ENCODE data around the gene LBX1. TPM values are rescaled to one million over a fixed set of nuclear protein-coding genes. Genes with fewer than 3 reads are reported as not detected.

Gene LBX1
- total RNA-seq, 1 donor from 2014 or later = not detected

DNA sequence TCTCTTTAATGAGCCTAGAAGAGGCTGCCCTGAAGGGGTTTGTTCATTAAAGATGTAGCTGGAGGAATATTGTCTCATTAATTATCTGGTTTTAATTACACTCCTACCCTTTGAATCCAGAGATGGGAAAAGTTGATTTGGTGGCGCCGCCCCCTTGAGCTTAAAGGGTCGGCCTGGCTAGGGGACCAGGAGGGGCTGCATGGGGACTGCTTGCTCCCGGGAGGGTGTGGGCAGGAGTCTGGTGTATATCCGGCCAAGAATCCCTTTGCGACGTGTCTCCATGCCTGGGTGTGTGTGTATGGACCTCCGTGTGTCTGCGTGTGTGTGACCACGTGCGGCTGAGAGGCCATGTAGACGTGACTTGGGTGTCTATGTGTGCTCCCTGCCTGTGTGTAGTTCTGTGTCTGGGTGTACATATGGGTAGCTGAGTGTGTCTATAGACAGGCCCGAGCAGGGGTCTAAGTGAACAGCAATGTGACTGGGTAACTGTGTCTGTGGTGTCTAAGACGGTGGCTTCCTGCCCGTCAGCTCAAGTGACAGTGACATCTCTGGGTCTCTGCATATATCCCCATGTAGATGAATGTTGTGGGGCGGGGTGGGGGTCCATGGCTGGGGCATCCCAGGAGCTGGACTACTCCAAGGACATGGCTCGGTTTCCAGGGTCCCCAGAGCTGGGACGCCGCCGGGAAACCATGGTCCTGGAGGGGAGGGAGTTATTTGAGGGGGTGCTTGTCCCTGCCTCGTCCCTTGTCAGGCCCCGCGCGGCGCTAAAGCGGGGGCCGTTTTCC lies 10.7 kb downstream of the LBX1 start:
- Histone ChIP-seq H3K27ac (no peak overlapping the region), H3K9me3 (no peaks in the 10 kb centered on the region), H3K4me3 (no peak overlapping the region), H3K4me1 (peaks cover 64% of the 10 kb centered on the region), H3K36me3 (no peaks in the 10 kb centered on the region), H3K27me3 (peaks cover 42% of the 10 kb centered on the region)
- intact Hi-C loops (cut with DNase I) = loop anchor here (5.0 kb wide), 1 partner anchor 349 kb away; no protein-coding TSS in a partner anchor
- TF ChIP-seq, protein P1, sequence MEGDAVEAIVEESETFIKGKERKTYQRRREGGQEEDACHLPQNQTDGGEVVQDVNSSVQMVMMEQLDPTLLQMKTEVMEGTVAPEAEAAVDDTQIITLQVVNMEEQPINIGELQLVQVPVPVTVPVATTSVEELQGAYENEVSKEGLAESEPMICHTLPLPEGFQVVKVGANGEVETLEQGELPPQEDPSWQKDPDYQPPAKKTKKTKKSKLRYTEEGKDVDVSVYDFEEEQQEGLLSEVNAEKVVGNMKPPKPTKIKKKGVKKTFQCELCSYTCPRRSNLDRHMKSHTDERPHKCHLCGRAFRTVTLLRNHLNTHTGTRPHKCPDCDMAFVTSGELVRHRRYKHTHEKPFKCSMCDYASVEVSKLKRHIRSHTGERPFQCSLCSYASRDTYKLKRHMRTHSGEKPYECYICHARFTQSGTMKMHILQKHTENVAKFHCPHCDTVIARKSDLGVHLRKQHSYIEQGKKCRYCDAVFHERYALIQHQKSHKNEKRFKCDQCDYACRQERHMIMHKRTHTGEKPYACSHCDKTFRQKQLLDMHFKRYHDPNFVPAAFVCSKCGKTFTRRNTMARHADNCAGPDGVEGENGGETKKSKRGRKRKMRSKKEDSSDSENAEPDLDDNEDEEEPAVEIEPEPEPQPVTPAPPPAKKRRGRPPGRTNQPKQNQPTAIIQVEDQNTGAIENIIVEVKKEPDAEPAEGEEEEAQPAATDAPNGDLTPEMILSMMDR (IDR thresholded peaks at IDR 0.05) = no peak
- TF ChIP-seq POLR2A (IDR thresholded peaks at IDR 0.05) = no peak
- no peak for TF ChIP-seq POLR2AphosphoS5 (IDR thresholded peaks at IDR 0.05; ENCODE audit: insufficient read depth in 1 of 2, low read depth in 1 of 2)
- no peak for DNase-seq (ENCODE audit: extremely low spot score in 2 of 2)

- intact Hi-C loops (cut with DNase I) = loop anchor here (5.0 kb wide), 1 partner anchor 350 kb away; no protein-coding TSS in a partner anchor
- no peaks in the 10 kb centered on the region for H3K9me3 ChIP-seq
- TF ChIP-seq POLR2A (IDR thresholded peaks at IDR 0.05) = no peak
- no peak for TF ChIP-seq POLR2AphosphoS5 (IDR thresholded peaks at IDR 0.05; ENCODE audit: insufficient read depth in 1 of 2, low read depth in 1 of 2)
- TF ChIP-seq, protein P1 (IDR thresholded peaks at IDR 0.05) = no peak
- no peak overlapping the region for H3K27ac ChIP-seq
- DNase-seq (ENCODE audit: extremely low spot score in 2 of 2) = no peak
- H3K27me3 ChIP-seq = peaks cover 42% of the 10 kb centered on the region
- peaks cover 55% of the 10 kb centered on the region for H3K4me1 ChIP-seq
- peak overlapping the region in 1 of 2 donors; percentile 7 for H3K4me3 ChIP-seq
- H3K36me3 ChIP-seq = no peaks in the 10 kb centered on the region
Measured at GRCh38 chr10:101217450-101218281, 11.6 kb downstream of the LBX1 start.

GRCh38 chr10:101217044-101217425 lies 12.2 kb downstream of the LBX1 start:
- intact Hi-C loops (cut with DNase I) = loop anchor here (5.0 kb wide), 1 partner anchor 350 kb away; no protein-coding TSS in a partner anchor
- Histone ChIP-seq H3K4me1 (peaks cover 49% of the 10 kb centered on the region), H3K27ac (no peak overlapping the region), H3K9me3 (no peaks in the 10 kb centered on the region), H3K36me3 (no peaks in the 10 kb centered on the region), H3K4me3 (peak overlapping the region in 1 of 2 donors; percentile 7), H3K27me3 (peaks cover 42% of the 10 kb centered on the region)
- TF ChIP-seq POLR2AphosphoS5 (IDR thresholded peaks at IDR 0.05; ENCODE audit: insufficient read depth in 1 of 2, low read depth in 1 of 2) (no peak), POLR2A (IDR thresholded peaks at IDR 0.05) (no peak)
- TF ChIP-seq, protein P1 (IDR thresholded peaks at IDR 0.05) = no peak
- no peak for DNase-seq (ENCODE audit: extremely low spot score in 2 of 2)

GRCh38 chr10:101216207-101217043 lies 12.8 kb downstream of the LBX1 start:
- H3K27me3 ChIP-seq = peaks cover 42% of the 10 kb centered on the region
- no peaks in the 10 kb centered on the region for H3K9me3 ChIP-seq
- TF ChIP-seq POLR2A (IDR thresholded peaks at IDR 0.05) (no peak), POLR2AphosphoS5 (IDR thresholded peaks at IDR 0.05; ENCODE audit: insufficient read depth in 1 of 2, low read depth in 1 of 2) (no peak)
- TF ChIP-seq, protein P1 (IDR thresholded peaks at IDR 0.05) = no peak
- intact Hi-C loops (cut with DNase I) = loop anchor here (5.0 kb wide), 1 partner anchor 351 kb away; no protein-coding TSS in a partner anchor
- H3K4me3 ChIP-seq = no peak overlapping the region
- no peaks in the 10 kb centered on the region for H3K36me3 ChIP-seq
- H3K27ac ChIP-seq = no peak overlapping the region
- H3K4me1 ChIP-seq = peaks cover 42% of the 10 kb centered on the region
- no peak for DNase-seq (ENCODE audit: extremely low spot score in 2 of 2)

Measured in vagina (tissue), 2 donors.